GM12878 (cell line): ENCODE data around the gene TCF4. TPM values are rescaled to one million over a fixed set of nuclear protein-coding genes. Genes with fewer than 3 reads are reported as not detected.

ENCODE experiments used
- BACH1 ChIP-seq: fragments of 450-650 bp; IDR thresholded peaks from 2 replicates; pipeline ENCODE4 v1.6.1; 2017; ENCODE audit warnings: mild to moderate bottlenecking, borderline replicate concordance
- HDAC6 ChIP-seq: fragments of 200-600 bp; sonication (generic); IDR thresholded peaks from one replicate; pipeline ENCODE4 v1.8.0; 2017; ENCODE audit warnings: antibody characterized with exemption; ENCODE audit not compliant: unreplicated experiment
- SMC3 ChIP-seq: IDR thresholded peaks from 2 replicates; pipeline ENCODE4 v1.6.1; 2011; ENCODE audit warnings: low read length, improper control_type of control experiment, borderline replicate concordance
- ZZZ3 ChIP-seq: IDR thresholded peaks from 2 replicates; pipeline ENCODE4 v1.6.1; 2011; ENCODE audit warnings: low read depth; ENCODE audit not compliant: control insufficient read depth, insufficient read length
- polyA plus RNA-seq, 11 experiments: library from polyadenylated mRNA; depleted of rRNA in 4 of 11; unstranded in 6 of 11; stranded (reverse) in 5 of 11; fragments of >200 nt; fragmentation: Nextera tagmentation in 4 of 11; fragmentation: Illumina TruSeq in 1 of 11; extraction: Ambion mirVana in 4 of 11; extraction: Trizol in 1 of 11; gene quantifications; 1 replicate in 1 of 11; 2 replicates in 10 of 11; pipeline versions ENCODE4 v1.2.1 to v1.2.3, GENCODE V29; 2011 to 2016; ENCODE audit warnings: inconsistent platforms in 2 of 11, missing spikeins in 2 of 11, low read depth in 1 of 11
- total RNA-seq, 4 experiments: library from RNA; depleted of rRNA in 3 of 4; stranded (reverse); fragments of >200 nt in 3 of 4; fragmentation: Illumina TruSeq in 1 of 4; extraction: Trizol in 1 of 4; gene quantifications; 2 replicates each; pipeline versions ENCODE4 v1.2.1 to v1.2.3, GENCODE V29; 2013 to 2021
- TF ChIP-seq, protein P1 (sequence below): fragments of 450-650 bp; IDR thresholded peaks from 2 replicates; pipeline ENCODE4 v1.6.1; 2016; ENCODE audit warnings: mild to moderate bottlenecking
- TF ChIP-seq, protein P2 (sequence below): IDR thresholded peaks from 2 replicates; pipeline ENCODE4 v1.6.1; 2012; ENCODE audit warnings: improper control_type of control experiment, low read depth, low read length; ENCODE audit not compliant: insufficient replicate concordance

The TCF4 gene
- total and polyA plus RNA-seq, 10 of the 15 experiments (the other 5 are each of a cell fraction or from before 2014, with no cell fraction given), result 15.2 to 94.0 (median 31.5) TPM

DNA sequence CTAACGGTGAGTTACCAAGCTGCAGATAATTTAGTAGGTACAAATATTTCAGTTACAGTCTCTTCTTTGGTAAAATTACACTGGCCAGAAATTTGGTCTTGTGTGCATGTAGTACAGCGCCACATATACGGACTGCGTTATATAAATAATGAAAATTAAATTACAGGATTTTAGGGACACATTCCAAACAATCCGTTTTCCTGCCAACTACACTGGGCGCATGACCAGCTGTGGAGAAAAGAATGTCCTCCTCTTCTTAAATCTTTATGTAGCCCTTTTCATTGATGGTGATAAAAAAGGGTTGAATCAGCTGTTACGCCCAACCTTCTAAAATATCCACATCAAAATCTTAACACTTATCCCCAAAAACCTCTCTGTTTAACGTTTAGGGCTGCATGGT lies 37.5 kb downstream of the TCF4 start (continued):
- TF ChIP-seq SMC3, result no peak
- TF ChIP-seq BACH1, result no peak
- TF ChIP-seq, protein P1, sequence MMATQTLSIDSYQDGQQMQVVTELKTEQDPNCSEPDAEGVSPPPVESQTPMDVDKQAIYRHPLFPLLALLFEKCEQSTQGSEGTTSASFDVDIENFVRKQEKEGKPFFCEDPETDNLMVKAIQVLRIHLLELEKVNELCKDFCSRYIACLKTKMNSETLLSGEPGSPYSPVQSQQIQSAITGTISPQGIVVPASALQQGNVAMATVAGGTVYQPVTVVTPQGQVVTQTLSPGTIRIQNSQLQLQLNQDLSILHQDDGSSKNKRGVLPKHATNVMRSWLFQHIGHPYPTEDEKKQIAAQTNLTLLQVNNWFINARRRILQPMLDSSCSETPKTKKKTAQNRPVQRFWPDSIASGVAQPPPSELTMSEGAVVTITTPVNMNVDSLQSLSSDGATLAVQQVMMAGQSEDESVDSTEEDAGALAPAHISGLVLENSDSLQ, result no peak
- no peak for TF ChIP-seq ZZZ3
- TF ChIP-seq, protein P2, sequence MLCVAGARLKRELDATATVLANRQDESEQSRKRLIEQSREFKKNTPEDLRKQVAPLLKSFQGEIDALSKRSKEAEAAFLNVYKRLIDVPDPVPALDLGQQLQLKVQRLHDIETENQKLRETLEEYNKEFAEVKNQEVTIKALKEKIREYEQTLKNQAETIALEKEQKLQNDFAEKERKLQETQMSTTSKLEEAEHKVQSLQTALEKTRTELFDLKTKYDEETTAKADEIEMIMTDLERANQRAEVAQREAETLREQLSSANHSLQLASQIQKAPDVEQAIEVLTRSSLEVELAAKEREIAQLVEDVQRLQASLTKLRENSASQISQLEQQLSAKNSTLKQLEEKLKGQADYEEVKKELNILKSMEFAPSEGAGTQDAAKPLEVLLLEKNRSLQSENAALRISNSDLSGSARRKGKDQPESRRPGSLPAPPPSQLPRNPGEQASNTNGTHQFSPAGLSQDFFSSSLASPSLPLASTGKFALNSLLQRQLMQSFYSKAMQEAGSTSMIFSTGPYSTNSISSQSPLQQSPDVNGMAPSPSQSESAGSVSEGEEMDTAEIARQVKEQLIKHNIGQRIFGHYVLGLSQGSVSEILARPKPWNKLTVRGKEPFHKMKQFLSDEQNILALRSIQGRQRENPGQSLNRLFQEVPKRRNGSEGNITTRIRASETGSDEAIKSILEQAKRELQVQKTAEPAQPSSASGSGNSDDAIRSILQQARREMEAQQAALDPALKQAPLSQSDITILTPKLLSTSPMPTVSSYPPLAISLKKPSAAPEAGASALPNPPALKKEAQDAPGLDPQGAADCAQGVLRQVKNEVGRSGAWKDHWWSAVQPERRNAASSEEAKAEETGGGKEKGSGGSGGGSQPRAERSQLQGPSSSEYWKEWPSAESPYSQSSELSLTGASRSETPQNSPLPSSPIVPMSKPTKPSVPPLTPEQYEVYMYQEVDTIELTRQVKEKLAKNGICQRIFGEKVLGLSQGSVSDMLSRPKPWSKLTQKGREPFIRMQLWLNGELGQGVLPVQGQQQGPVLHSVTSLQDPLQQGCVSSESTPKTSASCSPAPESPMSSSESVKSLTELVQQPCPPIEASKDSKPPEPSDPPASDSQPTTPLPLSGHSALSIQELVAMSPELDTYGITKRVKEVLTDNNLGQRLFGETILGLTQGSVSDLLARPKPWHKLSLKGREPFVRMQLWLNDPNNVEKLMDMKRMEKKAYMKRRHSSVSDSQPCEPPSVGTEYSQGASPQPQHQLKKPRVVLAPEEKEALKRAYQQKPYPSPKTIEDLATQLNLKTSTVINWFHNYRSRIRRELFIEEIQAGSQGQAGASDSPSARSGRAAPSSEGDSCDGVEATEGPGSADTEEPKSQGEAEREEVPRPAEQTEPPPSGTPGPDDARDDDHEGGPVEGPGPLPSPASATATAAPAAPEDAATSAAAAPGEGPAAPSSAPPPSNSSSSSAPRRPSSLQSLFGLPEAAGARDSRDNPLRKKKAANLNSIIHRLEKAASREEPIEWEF, result no peak
- TF ChIP-seq HDAC6, result no peak
